ENCODE measurements around the gene FCAMR.

Gene FCAMR

DNA sequence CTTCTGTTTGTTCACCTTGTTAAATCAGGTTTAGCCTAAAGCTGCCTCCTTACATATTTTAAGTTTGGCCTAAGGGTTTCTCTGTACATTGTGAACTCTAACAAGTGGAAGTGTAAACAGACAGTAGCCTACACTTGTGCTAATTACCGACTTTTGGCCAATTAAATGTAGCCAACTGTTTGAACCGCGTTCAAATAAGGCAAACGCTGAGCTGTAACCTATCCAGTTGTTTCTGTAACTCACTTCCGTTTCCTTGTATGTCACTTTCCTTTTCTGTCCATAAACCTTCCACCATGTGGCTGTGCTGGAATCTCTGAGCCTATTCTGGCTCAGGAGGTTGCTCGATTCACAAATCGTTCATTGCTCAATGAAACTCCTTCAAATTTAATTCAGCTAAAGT is 8.0 kb upstream of the FCAMR start:
- Histone ChIP-seq H3K9me3 (ENCODE audit: control insufficient read depth, insufficient read depth, low read length) (no peaks in the 10 kb centered on the region), H3K36me3 (ENCODE audit: insufficient read depth, low read length) (no peaks in the 10 kb centered on the region), H3K4me1 (ENCODE audit: insufficient read depth, low read length) (peaks cover 5% of the 10 kb centered on the region; the same call in 1 of the 2 replicates), H3K9ac (ENCODE audit: low read depth, low read length) (no peak overlapping the region)

DNA sequence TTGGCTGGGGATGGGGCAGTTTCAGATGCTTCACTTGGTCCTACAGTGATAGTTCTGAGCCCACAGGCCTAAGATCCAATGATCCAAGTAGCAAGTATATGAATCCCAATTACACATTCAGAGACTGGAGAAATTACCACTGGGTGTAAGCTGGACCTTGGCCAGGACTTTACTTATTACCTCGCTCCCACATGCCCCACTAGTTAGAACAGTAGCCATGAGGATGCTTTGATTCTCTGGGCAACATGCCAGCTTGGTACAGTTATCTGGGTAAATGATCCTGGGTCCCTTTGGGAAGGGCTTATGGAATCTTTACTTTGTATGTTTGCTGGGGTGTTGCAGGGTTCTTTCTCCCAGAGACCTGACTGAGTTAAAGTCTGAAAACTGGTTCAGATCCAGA is 5.0 kb upstream of the FCAMR start:
- Histone ChIP-seq H3K36me3 (ENCODE audit: insufficient read depth, low read length) (no peaks in the 10 kb centered on the region), H3K9ac (ENCODE audit: low read depth, low read length) (no peak overlapping the region), H3K9me3 (ENCODE audit: control insufficient read depth, insufficient read depth, low read length) (no peaks in the 10 kb centered on the region)

DNA sequence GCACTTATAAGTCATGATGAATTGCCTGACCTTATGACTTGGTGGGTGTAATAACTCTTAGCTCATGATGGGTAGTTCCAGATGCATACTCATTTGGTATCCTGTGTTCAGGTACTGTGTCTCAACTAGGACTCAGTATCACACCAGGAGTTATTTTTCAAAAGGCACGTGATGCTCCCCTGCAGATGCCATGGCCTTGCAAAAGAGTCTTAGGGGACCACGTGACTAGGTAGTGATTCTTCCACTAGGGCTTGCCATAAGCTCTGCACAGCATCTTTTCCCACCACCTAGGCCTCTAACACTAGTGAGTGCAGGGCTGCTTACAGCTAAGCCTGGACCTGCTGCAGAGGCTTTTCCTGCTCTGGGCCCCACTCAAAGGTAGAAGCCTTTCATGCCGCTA is 3.9 kb upstream of the FCAMR start:
- Histone ChIP-seq H3K9me3 (ENCODE audit: control insufficient read depth, insufficient read depth, low read length) (no peaks in the 10 kb centered on the region), H3K36me3 (ENCODE audit: insufficient read depth, low read length) (no peaks in the 10 kb centered on the region), H3K9ac (ENCODE audit: low read depth, low read length) (no peak overlapping the region), H3K4me1 (ENCODE audit: insufficient read depth, low read length) (no peaks in the 10 kb centered on the region)

More for the DNA sequence above, 5.0 kb upstream of the FCAMR start:
- H3K4me1 ChIP-seq (ENCODE audit: insufficient read depth, low read length), result peaks cover 5% of the 10 kb centered on the region; the same call in 1 of the 2 replicates

DNA sequence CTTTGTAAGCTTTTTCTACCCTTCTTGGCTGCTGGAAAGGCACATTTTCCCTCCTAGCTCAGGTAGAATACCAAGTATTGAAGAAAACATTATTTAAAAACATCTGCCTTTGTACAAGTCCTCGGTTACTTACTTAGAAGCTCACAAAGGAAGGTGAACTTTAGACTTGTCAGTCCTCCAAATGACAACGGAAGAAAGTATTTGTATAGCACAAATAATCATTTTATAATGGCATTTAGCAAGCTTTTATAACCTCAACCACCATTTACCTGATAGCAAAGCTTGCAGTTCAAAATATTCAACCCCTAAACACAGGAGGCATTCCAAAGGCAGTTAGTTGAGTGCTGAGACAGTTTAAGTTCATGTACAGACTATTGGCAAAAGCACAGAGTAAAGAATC is 2.5 kb upstream of the FCAMR start:
- H3K9me3 ChIP-seq (ENCODE audit: control insufficient read depth, insufficient read depth, low read length), result no peaks in the 10 kb centered on the region
- H3K36me3 ChIP-seq (ENCODE audit: insufficient read depth, low read length), result no peaks in the 10 kb centered on the region
- no peaks in the 10 kb centered on the region for H3K4me1 ChIP-seq (ENCODE audit: insufficient read depth, low read length)
- H3K9ac ChIP-seq (ENCODE audit: low read depth, low read length), result no peak overlapping the region

DNA sequence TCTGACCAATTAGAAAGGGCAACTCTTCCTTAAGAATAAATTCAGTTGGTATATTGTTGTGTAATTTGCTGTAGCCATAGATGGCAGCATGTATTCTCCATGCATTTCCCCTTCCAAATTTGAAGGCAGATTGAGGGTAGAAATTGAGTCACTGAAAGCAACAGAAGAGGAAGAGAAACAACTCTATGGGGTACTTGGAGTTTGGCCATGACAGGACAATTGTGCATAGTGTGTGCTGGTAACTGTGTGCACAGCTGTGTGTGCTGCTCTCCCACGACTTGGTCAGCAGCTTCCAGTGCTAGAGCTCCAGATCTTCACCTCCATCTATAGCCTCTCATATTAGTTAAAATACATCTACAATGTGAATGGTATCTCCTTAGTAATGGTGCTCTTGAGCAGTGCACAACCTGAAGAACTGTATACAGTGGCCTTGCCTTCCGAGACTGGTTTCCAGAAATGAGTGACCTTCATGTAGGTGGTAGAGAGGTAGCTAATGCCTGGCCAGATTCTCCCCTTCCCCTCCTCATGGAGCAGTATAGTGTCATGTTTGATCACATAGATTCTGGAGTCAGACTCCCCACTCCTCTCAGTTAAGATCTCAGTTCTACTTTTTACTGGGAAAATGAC is 882 bp upstream of the FCAMR start:
- Histone ChIP-seq H3K4me1 (ENCODE audit: insufficient read depth, low read length) (no peaks in the 10 kb centered on the region), H3K9ac (ENCODE audit: low read depth, low read length) (no peak overlapping the region), H3K36me3 (ENCODE audit: insufficient read depth, low read length) (no peaks in the 10 kb centered on the region), H3K9me3 (ENCODE audit: control insufficient read depth, insufficient read depth, low read length) (no peaks in the 10 kb centered on the region)

DNA sequence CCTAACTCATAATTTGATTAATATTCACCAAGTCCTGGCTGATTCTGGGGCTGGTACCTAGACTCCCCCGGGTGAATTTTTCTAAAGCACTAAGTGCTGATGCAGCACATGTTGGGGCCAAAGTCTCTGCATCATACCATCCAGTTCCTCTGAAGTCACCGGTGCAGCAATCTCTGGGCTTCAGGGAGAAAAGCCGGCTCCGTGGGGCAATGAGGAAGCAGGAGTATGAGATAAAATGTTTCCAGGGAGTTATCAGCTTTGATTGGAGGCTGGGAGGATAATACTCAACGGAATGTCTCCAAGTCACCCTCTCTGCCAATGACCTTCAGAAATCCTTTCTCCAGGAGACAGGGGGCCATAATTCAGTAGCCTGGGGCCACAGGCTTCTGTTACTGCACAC is 1.2 kb downstream of the FCAMR start:
- peaks cover 2% of the 10 kb centered on the region; the same call in 1 of the 2 replicates for H3K9me3 ChIP-seq (ENCODE audit: control insufficient read depth, insufficient read depth, low read length)
- no peak overlapping the region for H3K9ac ChIP-seq (ENCODE audit: low read depth, low read length)
- H3K4me1 ChIP-seq (ENCODE audit: insufficient read depth, low read length), result no peaks in the 10 kb centered on the region
- no peaks in the 10 kb centered on the region for H3K36me3 ChIP-seq (ENCODE audit: insufficient read depth, low read length)

DNA sequence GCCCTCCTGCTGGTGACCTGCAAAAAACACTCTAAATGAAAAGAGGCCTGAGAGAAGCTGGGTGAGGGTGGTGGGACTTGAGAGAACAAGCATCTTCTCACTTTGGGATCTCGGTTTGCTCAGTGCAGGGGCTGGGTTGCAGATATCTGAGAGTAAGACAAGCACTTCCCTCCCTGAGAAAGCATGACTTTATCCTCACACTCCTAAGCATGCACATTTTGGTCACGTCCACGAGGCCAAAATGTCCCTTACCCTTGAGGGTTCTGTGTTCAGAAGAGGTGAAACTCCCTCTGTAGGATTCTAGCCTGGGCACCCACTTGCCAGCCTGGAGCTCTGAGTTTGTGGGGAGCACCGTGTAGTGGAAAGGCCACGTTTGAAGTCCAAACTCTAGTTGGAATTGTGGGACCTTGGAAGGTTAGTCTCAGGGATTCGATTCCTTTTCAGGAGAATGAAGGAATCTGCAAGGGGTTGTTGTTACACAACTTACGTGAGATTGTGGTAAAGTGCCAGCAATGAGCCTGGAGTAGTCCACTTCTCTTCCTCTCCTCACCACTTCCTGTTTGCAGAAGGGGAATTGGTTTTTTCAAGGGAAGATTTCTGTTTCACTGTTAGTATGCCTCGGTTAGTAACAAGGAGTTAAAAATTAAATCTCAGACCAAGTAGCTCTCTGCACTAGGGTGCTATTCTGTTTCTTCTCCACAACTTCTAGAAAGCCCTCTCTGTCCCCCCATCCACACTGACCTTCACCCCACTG is 3.0 kb downstream of the FCAMR start:
- no peak overlapping the region for H3K9ac ChIP-seq (ENCODE audit: low read depth, low read length)
- no peaks in the 10 kb centered on the region for H3K4me1 ChIP-seq (ENCODE audit: insufficient read depth, low read length)
- H3K9me3 ChIP-seq (ENCODE audit: control insufficient read depth, insufficient read depth, low read length), result peaks cover 2% of the 10 kb centered on the region; the same call in 1 of the 2 replicates
- H3K36me3 ChIP-seq (ENCODE audit: insufficient read depth, low read length), result no peaks in the 10 kb centered on the region

DNA sequence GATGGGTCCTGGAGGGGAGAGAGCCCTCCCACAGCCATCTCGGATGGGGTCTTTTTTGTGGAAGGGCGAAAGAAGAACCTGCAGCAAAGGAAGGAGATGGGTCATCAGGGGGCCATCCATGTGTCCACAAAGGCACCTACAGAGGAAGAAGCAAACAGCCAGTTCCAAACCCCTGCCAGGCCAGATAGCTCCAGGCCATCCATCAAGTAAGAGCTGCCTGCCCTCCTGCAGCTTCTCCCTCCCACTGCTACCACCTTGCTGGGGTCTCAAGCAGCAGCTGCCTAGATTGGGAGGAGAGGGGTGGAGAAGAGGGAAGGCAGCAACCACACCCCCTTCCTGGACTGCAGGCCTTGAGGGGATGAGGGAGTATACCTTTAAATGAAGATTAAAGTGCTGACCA is 4.5 kb downstream of the FCAMR start:
- Histone ChIP-seq H3K9me3 (ENCODE audit: control insufficient read depth, insufficient read depth, low read length) (peaks cover 2% of the 10 kb centered on the region; the same call in 1 of the 2 replicates), H3K36me3 (ENCODE audit: insufficient read depth, low read length) (no peaks in the 10 kb centered on the region), H3K9ac (ENCODE audit: low read depth, low read length) (no peak overlapping the region), H3K4me1 (ENCODE audit: insufficient read depth, low read length) (no peaks in the 10 kb centered on the region)

DNA sequence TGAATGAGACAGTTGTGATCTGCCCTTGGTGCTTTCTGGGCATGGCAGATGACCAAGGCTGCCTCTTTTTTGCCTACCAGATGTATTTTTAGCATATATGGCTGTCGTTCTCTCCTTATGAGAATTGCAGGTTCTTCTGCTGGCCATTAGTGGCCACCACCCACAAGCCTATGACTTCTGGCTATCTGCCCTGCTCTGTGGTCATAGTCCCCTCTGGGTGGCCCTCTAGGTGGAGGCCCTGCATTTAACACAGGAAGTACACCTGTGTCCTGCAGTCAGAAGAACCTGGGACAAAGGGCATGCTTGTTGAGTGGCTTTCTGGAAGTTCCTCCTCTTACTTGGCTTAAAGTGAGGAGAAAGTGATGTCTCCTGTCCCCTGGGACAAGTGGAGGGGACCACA is 6.5 kb downstream of the FCAMR start:
- H3K4me1 ChIP-seq (ENCODE audit: insufficient read depth, low read length), result no peaks in the 10 kb centered on the region
- H3K9me3 ChIP-seq (ENCODE audit: control insufficient read depth, insufficient read depth, low read length), result peaks cover 2% of the 10 kb centered on the region; the same call in 1 of the 2 replicates
- H3K9ac ChIP-seq (ENCODE audit: low read depth, low read length), result no peak overlapping the region
- no peaks in the 10 kb centered on the region for H3K36me3 ChIP-seq (ENCODE audit: insufficient read depth, low read length)

DNA sequence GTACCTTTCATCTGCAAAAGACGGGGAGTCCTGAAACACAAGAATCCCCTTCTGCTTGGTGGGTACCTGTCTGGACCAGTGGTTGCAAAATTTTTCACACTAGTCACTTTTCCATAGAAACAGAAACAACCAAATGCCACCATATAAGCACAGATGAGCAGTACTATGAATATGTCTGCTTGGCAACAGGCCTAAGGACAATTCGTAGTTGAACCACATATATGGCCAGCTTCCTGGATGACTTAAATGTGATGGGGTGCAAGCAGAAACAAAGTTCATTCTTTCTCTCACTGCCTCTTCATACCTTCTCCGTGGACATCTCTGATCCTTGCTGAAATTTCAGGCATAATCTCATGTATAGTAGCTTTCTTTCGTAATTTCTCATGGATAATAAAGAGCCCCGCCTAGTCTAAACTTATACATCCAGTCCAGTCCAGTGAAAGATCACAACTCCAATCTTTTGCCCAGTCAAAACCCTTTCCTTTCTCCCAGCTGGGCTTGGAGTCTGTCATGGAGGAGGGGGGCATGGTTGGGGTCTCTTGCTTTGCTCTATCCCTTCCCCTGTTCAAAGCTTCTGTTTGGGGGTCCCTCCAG is 7.0 kb downstream of the FCAMR start:
- no peak overlapping the region for H3K9ac ChIP-seq (ENCODE audit: low read depth, low read length)
- peaks cover 2% of the 10 kb centered on the region; the same call in 1 of the 2 replicates for H3K9me3 ChIP-seq (ENCODE audit: control insufficient read depth, insufficient read depth, low read length)
- H3K36me3 ChIP-seq (ENCODE audit: insufficient read depth, low read length), result no peaks in the 10 kb centered on the region
- H3K4me1 ChIP-seq (ENCODE audit: insufficient read depth, low read length), result no peaks in the 10 kb centered on the region

DNA sequence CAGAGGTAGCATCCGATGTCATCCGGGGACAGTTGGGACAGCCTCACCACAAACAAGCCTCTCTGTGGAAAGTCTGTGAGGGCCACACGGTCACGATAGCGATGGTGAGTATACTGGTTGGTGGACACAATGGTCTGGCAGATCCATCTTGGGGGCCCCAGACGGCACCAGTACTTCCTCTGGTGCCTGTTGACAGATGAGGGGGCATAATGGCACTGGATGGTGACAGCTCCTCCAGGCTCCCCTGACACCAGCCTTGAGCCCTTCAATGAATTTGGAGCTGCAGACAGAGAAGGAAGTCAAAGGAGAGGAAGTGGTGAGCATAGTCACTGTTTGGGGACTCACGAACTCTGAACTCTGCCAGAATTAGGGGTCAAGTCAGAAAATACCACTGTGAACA is 8.0 kb downstream of the FCAMR start:
- H3K4me1 ChIP-seq (ENCODE audit: insufficient read depth, low read length), result no peaks in the 10 kb centered on the region
- H3K9me3 ChIP-seq (ENCODE audit: control insufficient read depth, insufficient read depth, low read length), result peaks cover 2% of the 10 kb centered on the region; the same call in 1 of the 2 replicates
- H3K9ac ChIP-seq (ENCODE audit: low read depth, low read length), result no peak overlapping the region
- H3K36me3 ChIP-seq (ENCODE audit: insufficient read depth, low read length), result no peaks in the 10 kb centered on the region

DNA sequence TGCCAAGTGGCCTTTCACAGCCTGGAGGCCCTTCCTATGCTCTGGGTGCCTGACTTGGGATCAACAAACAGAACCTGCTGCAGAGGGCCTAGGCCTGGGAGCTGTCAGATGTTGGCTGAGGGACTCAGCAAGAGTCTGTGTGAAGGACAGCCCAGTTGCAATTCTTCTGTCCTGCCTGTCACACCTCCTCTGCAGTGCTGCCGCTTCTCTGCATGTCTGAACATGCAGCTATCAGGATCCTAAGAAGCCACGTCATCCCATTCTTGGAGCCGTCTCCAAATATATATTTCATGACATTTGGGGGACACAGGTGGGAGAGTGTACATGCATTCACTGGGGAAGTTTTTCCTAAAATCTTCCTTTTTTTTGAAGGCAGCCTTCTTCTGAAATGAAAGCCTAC is 8.6 kb downstream of the FCAMR start:
- H3K9ac ChIP-seq (ENCODE audit: low read depth, low read length), result no peak overlapping the region
- no peaks in the 10 kb centered on the region for H3K4me1 ChIP-seq (ENCODE audit: insufficient read depth, low read length)
- peaks cover 2% of the 10 kb centered on the region; the same call in 1 of the 2 replicates for H3K9me3 ChIP-seq (ENCODE audit: control insufficient read depth, insufficient read depth, low read length)
- H3K36me3 ChIP-seq (ENCODE audit: insufficient read depth, low read length), result no peaks in the 10 kb centered on the region

DNA sequence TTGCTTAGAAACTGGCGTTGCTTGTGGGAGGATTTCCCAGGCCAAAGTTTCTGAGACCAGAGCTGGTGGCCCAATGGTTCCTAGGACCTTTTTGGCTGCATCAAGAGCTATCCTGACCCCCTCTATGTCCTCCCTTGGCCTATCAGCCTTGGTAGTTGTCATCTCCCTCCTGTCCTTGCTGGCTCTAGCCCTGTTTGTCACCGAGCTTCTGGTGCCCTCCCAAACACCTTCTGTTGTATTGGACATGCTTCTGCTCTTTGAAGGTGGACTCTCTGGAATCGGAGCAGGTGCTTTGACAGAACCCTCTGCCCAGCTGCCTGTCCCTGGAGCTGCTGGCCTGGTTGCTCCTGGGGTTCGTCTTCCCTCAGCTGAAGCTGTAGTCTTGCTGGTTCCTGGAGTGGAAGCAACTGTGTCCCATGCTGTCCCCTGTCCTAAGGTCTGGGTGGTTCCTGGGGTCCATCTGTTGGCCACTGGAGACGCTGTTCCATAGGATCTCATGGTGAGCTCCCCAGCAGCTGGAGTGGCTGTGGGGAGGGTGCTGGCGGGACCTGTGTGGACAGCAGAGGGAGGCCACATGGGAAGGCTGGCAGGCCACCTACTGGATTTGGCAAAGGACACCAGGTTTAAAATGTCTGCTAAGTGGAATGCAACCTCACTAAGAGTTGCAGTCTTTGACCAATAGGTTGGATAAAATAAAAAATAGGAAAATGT is 9.4 kb downstream of the FCAMR start:
- H3K9me3 ChIP-seq (ENCODE audit: control insufficient read depth, insufficient read depth, low read length), result peaks cover 2% of the 10 kb centered on the region; the same call in 1 of the 2 replicates
- no peak overlapping the region for H3K9ac ChIP-seq (ENCODE audit: low read depth, low read length)
- no peaks in the 10 kb centered on the region for H3K36me3 ChIP-seq (ENCODE audit: insufficient read depth, low read length)
- H3K4me1 ChIP-seq (ENCODE audit: insufficient read depth, low read length), result 0 out of 2 replicates have a peak, but pooled peaks cover under 1% of the 10 kb centered on the region

DNA sequence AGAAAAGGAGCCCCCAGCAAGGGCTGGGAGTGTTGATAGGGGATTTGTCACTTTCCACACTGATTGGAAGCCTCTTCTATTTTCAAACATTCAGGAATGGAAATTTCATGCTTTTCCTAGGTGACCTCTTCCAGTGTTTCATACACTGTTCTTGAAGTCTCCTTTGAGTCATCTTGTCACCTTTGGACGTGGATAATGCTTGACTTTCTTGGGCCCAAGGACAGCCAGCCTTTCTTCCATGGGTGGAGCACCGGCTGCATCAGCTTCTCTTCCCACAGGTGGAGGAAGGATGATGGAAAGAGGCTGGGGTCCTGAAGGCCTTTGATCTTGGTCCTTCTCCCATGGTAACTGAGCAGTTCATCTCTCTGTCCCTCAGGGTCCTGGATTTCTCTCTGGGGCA is 12.1 kb downstream of the FCAMR start:
- no peaks in the 10 kb centered on the region for H3K36me3 ChIP-seq (ENCODE audit: insufficient read depth, low read length)
- H3K9ac ChIP-seq (ENCODE audit: low read depth, low read length), result no peak overlapping the region
- H3K9me3 ChIP-seq (ENCODE audit: control insufficient read depth, insufficient read depth, low read length), result no peaks in the 10 kb centered on the region
- 0 out of 2 replicates have a peak, but pooled peaks cover 4% of the 10 kb centered on the region for H3K4me1 ChIP-seq (ENCODE audit: insufficient read depth, low read length)

All from ES-I3 (cell line).